HL-60 (cell line): ENCODE measurements around the gene CASP1.

Source experiments
- CTCF ChIP-seq: IDR thresholded peaks from one replicate; pipeline ENCODE4 v1.5.1; 2011; ENCODE audit warnings: low read length, control low read depth, inconsistent platforms; ENCODE audit not compliant: insufficient read depth
- POLR2AphosphoS5 ChIP-seq: IDR thresholded peaks from 2 replicates; pipeline ENCODE4 v1.6.1; 2012; ENCODE audit warnings: low read depth

GRCh38 chr11:105042178-105042577 lies 7.2 kb upstream of the CASP1 start:
- TF ChIP-seq CTCF, result no peak
- TF ChIP-seq POLR2AphosphoS5, result no peak
